Hepatocyte (in vitro differentiated cells): Measurements from ENCODE around the gene PGLYRP4. TPM values are rescaled to one million over a fixed set of nuclear protein-coding genes. Genes with fewer than 3 reads are reported as not detected.

Experiments used
- DNase-seq: peaks from one replicate; pipeline ENCODE4 v3.0.0-alpha.2; 2016; ENCODE audit warnings: low spot score
- H2AFZ ChIP-seq: fragments of 200-600 bp; sonication (generic); 2 replicates; pipeline ENCODE4 v1.6.0; 2016; ENCODE audit warnings: antibody characterized with exemption, mild to moderate bottlenecking
- H3K27ac ChIP-seq: fragments of 200-600 bp; sonication (generic); 2 replicates; pipeline ENCODE4 v1.5.1; 2016; ENCODE audit warnings: mild to moderate bottlenecking
- H3K27me3 ChIP-seq: fragments of 200-600 bp; sonication (generic); 2 replicates; pipeline ENCODE4 v1.6.1; 2016
- H3K36me3 ChIP-seq: fragments of 200-600 bp; sonication (generic); replicated peaks from 2 replicates; pipeline ENCODE4 v1.5.1; 2016; ENCODE audit warnings: low read depth; ENCODE audit not compliant: insufficient read depth
- H3K4me1 ChIP-seq: fragments of 200-600 bp; sonication (generic); 2 replicates; pipeline ENCODE4 v1.5.1; 2016; ENCODE audit warnings: mild to moderate bottlenecking, moderate library complexity; ENCODE audit not compliant: insufficient read depth
- H3K4me2 ChIP-seq: fragments of 200-600 bp; sonication (generic); 2 replicates; pipeline ENCODE4 v1.6.0; 2016
- H3K4me3 ChIP-seq: fragments of 200-600 bp; sonication (generic); 2 replicates; pipeline ENCODE4 v1.5.1; 2016; ENCODE audit warnings: mild to moderate bottlenecking
- H3K79me2 ChIP-seq: fragments of 200-600 bp; sonication (generic); 2 replicates; pipeline ENCODE4 v1.6.0; 2017; ENCODE audit warnings: mild to moderate bottlenecking
- H3K9me2 ChIP-seq: fragments of 200-600 bp; sonication (generic); replicated peaks from 2 replicates; pipeline ENCODE4 v1.6.0; 2017; ENCODE audit warnings: mild to moderate bottlenecking; ENCODE audit not compliant: insufficient read depth
- H3K9me3 ChIP-seq: fragments of 200-600 bp; sonication (generic); 2 replicates; pipeline ENCODE4 v1.5.1; 2016; ENCODE audit warnings: low read depth, mild to moderate bottlenecking
- H4K20me1 ChIP-seq: fragments of 200-600 bp; sonication (generic); 2 replicates; pipeline ENCODE4 v1.6.0; 2016; ENCODE audit warnings: mild to moderate bottlenecking; ENCODE audit not compliant: insufficient read depth, poor library complexity, severe bottlenecking
- CTCF ChIP-seq: fragments of 200-600 bp; sonication (generic); IDR thresholded peaks from 2 replicates; pipeline ENCODE4 v1.5.1; 2016; ENCODE audit warnings: antibody characterized with exemption, mild to moderate bottlenecking; ENCODE audit not compliant: poor library complexity
- EZH2 ChIP-seq: fragments of 200-600 bp; sonication (generic); IDR thresholded peaks from 2 replicates; pipeline ENCODE4 v1.6.1; 2016; ENCODE audit warnings: antibody characterized with exemption, mild to moderate bottlenecking, borderline replicate concordance
- EZH2phosphoT487 ChIP-seq: fragments of 200-600 bp; sonication (generic); IDR thresholded peaks from one replicate; pipeline ENCODE4 v1.6.1; 2018; ENCODE audit warnings: antibody characterized with exemption, mild to moderate bottlenecking, low read depth, moderate library complexity; ENCODE audit not compliant: unreplicated experiment, severe bottlenecking
- WGBS: methylation state at CpG from one replicate; pipeline ENCODE4 v1.1.6; 2016; ENCODE audit warnings: low lambda C conversion rate; ENCODE audit errors: missing lambda C conversion rate; 5-methylcytosine and 5-hydroxymethylcytosine counted together
- polyA plus RNA-seq: library from polyadenylated mRNA; unstranded; fragments of >200 nt; fragmentation: Nextera tagmentation; extraction: Ambion mirVana; gene quantifications from 2 replicates; pipeline ENCODE4 v1.2.1, GENCODE V29; 2016
- total RNA-seq: library from RNA; depleted of rRNA; stranded (reverse); fragments of >200 nt; gene quantifications from 2 replicates; pipeline ENCODE4 v1.2.3, GENCODE V29; 2014

The PGLYRP4 gene
- total and polyA plus RNA-seq, 2 experiments from 2014 or later = not detected

GRCh38 chr1:153343040-153343681 lies 5.5 kb downstream of the PGLYRP4 start:
- Histone ChIP-seq H3K27ac (no peak overlapping the region), H3K27me3 (no peaks in the 10 kb centered on the region), H3K79me2 (no peaks in the 10 kb centered on the region), H3K4me2 (no peak overlapping the region), H3K4me3 (no peak overlapping the region), H3K9me3 (no peaks in the 10 kb centered on the region), H4K20me1 (no peaks in the 10 kb centered on the region), H3K9me2 (no peaks in the 10 kb centered on the region), H3K36me3 (no peaks in the 10 kb centered on the region), H3K4me1 (no peaks in the 10 kb centered on the region), H2AFZ (no peak overlapping the region)
- WGBS = 34% methylated on average over 5 of the region's 5 CpGs
- no peak for TF ChIP-seq CTCF
- TF ChIP-seq EZH2phosphoT487 = no peak
- TF ChIP-seq EZH2 = no peak
- DNase-seq = no peak

GRCh38 chr1:153342178-153342577 lies 6.5 kb downstream of the PGLYRP4 start:
- no peak for TF ChIP-seq CTCF
- no peak for TF ChIP-seq EZH2
- no peak for TF ChIP-seq EZH2phosphoT487
- Histone ChIP-seq H3K9me3 (no peaks in the 10 kb centered on the region), H3K27ac (no peak overlapping the region), H3K36me3 (no peaks in the 10 kb centered on the region), H3K27me3 (no peaks in the 10 kb centered on the region), H3K4me3 (no peak overlapping the region), H3K4me2 (no peak overlapping the region), H3K4me1 (no peaks in the 10 kb centered on the region), H2AFZ (no peak overlapping the region), H4K20me1 (no peaks in the 10 kb centered on the region), H3K79me2 (no peaks in the 10 kb centered on the region), H3K9me2 (no peaks in the 10 kb centered on the region)
- 75% methylated on average over 3 of the region's 3 CpGs for WGBS
- DNase-seq = no peak

- no peak overlapping the region for H3K4me2 ChIP-seq
- TF ChIP-seq EZH2 = no peak
- TF ChIP-seq EZH2phosphoT487 = no peak
- no peak for TF ChIP-seq CTCF
- 74% methylated on average over 4 of the region's 4 CpGs for WGBS
- H2AFZ ChIP-seq = no peak overlapping the region
- no peaks in the 10 kb centered on the region for H3K36me3 ChIP-seq
- H3K9me3 ChIP-seq = no peaks in the 10 kb centered on the region
- DNase-seq = peak; percentile 2
- H3K27me3 ChIP-seq = no peaks in the 10 kb centered on the region
- H3K4me1 ChIP-seq = no peaks in the 10 kb centered on the region
- H3K79me2 ChIP-seq = no peaks in the 10 kb centered on the region
- no peaks in the 10 kb centered on the region for H3K9me2 ChIP-seq
- no peak overlapping the region for H3K4me3 ChIP-seq
- no peak overlapping the region for H3K27ac ChIP-seq
- no peaks in the 10 kb centered on the region for H4K20me1 ChIP-seq
These were observed 7.2 kb downstream of the PGLYRP4 start for GRCh38 chr1:153341431-153341934.

- H3K27ac ChIP-seq = no peak overlapping the region
- no peaks in the 10 kb centered on the region for H3K36me3 ChIP-seq
- no peak for DNase-seq
- H3K27me3 ChIP-seq = no peaks in the 10 kb centered on the region
- H3K9me3 ChIP-seq = no peaks in the 10 kb centered on the region
- H3K9me2 ChIP-seq = no peaks in the 10 kb centered on the region
- H3K4me2 ChIP-seq = no peak overlapping the region
- no peak overlapping the region for H2AFZ ChIP-seq
- 83% methylated on average over 10 of the region's 10 CpGs for WGBS
- no peaks in the 10 kb centered on the region for H4K20me1 ChIP-seq
- H3K4me3 ChIP-seq = no peak overlapping the region
- H3K79me2 ChIP-seq = no peaks in the 10 kb centered on the region
- no peaks in the 10 kb centered on the region for H3K4me1 ChIP-seq
- TF ChIP-seq CTCF (no peak), EZH2phosphoT487 (no peak), EZH2 (no peak)
These were observed 8.3 kb downstream of the PGLYRP4 start for GRCh38 chr1:153340356-153340755.
